Vagina (tissue), 2 donors: Measurements from ENCODE around the gene NCOA4. TPM values are rescaled to one million over a fixed set of nuclear protein-coding genes. Genes with fewer than 3 reads are reported as not detected.
"Not testable (repeated sequence)": the region's sequence is repeated elsewhere in the genome, so short reads cannot be mapped to it uniquely, and the experiment has no call there.

Source experiments
- DNase-seq, 2 donors: peaks; one replicate each; pipeline ENCODE4 v3.0.0-alpha.2; 2017; ENCODE audit errors: extremely low spot score in 2 of 2
- H3K27ac ChIP-seq: fragments of 200-600 bp; sonication (generic); one replicate; pipeline ENCODE4 v1.5.1; 2019
- H3K27me3 ChIP-seq: fragments of 200-600 bp; sonication (generic); one replicate; pipeline ENCODE4 v1.5.1; 2019
- H3K36me3 ChIP-seq, 2 donors: fragments of 200-600 bp; sonication (generic); one replicate each; pipeline ENCODE4 v1.5.1; 2017 to 2019
- H3K4me1 ChIP-seq: fragments of 200-600 bp; sonication (generic); one replicate; pipeline ENCODE4 v1.5.1; 2019
- H3K4me3 ChIP-seq, 2 donors: fragments of 200-600 bp; sonication (generic); 1 replicate in 1 of 2; 2 replicates in 1 of 2; pipeline ENCODE4 v1.5.1; 2016 to 2019
- H3K9me3 ChIP-seq: fragments of 200-600 bp; sonication (generic); one replicate; pipeline ENCODE4 v1.5.1; 2019
- CTCF ChIP-seq, 3 experiments: fragments of 450-650 bp in 2 of 3; fragments of 200-600 bp in 1 of 3; sonication (generic) in 1 of 3; IDR thresholded peaks; one replicate each; pipeline ENCODE4 v1.5.1; 2017 to 2019; ENCODE audit warnings: antibody characterized with exemption in 3 of 3, mild to moderate bottlenecking in 2 of 3, moderate library complexity in 2 of 3
- POLR2A ChIP-seq, 2 donors: fragments of 450-650 bp; IDR thresholded peaks; one replicate each; pipeline ENCODE4 v1.6.1; 2017; ENCODE audit warnings: antibody characterized with exemption in 2 of 2, mild to moderate bottlenecking in 2 of 2, moderate library complexity in 2 of 2
- POLR2AphosphoS5 ChIP-seq, 2 donors: sonication (generic); formaldehyde crosslinking; IDR thresholded peaks; one replicate each; pipeline ENCODE4 v1.9.0; 2017; ENCODE audit warnings: antibody characterized with exemption in 2 of 2, mild to moderate bottlenecking in 2 of 2, low read depth in 1 of 2; ENCODE audit not compliant: insufficient read depth in 1 of 2
- intact Hi-C: fragments of 100-400 bp; cut with DNase I; formaldehyde crosslinking; loops from one replicate; pipeline ENCODE4 v1.15.1; 2023
- total RNA-seq: library from RNA; depleted of rRNA; stranded (reverse); fragments of >200 nt; gene quantifications from one replicate; pipeline ENCODE4 v1.2.3, GENCODE V29; 2016

The NCOA4 gene
- total RNA-seq, 1 donor from 2014 or later, result 110 TPM

GRCh38 chr10:46068905-46069304, 38.5 kb upstream of the NCOA4 start:
- Histone ChIP-seq H3K27ac (no peak overlapping the region), H3K27me3 (no peaks in the 10 kb centered on the region), H3K4me1 (no peaks in the 10 kb centered on the region), H3K36me3 (no peaks in the 10 kb centered on the region), H3K9me3 (no peaks in the 10 kb centered on the region), H3K4me3 (no peak overlapping the region)
- TF ChIP-seq POLR2A (IDR thresholded peaks at IDR 0.05), result no peak
- intact Hi-C loops, result no loop called here
- no peak for DNase-seq

GRCh38 chr10:46068117-46068516, 37.7 kb upstream of the NCOA4 start:
- Histone ChIP-seq H3K4me3 (no peak overlapping the region), H3K27ac (no peak overlapping the region), H3K36me3 (no peaks in the 10 kb centered on the region), H3K4me1 (no peaks in the 10 kb centered on the region), H3K27me3 (no peaks in the 10 kb centered on the region), H3K9me3 (no peaks in the 10 kb centered on the region)
- peak in 1 of 2 donors; percentile 5 for DNase-seq
- intact Hi-C loops, result no loop called here
- no peak for TF ChIP-seq CTCF (IDR thresholded peaks at IDR 0.05)
- no peak for TF ChIP-seq POLR2AphosphoS5 (IDR thresholded peaks at IDR 0.05; ENCODE audit: insufficient read depth in 1 of 2, low read depth in 1 of 2)
- no peak for TF ChIP-seq POLR2A (IDR thresholded peaks at IDR 0.05)

GRCh38 chr10:46064269-46064817, 33.9 kb upstream of the NCOA4 start:
- Histone ChIP-seq H3K4me3 (no peak overlapping the region), H3K9me3 (no peaks in the 10 kb centered on the region), H3K4me1 (no peaks in the 10 kb centered on the region), H3K27ac (no peak overlapping the region), H3K27me3 (no peaks in the 10 kb centered on the region), H3K36me3 (no peaks in the 10 kb centered on the region)
- intact Hi-C loops, result no loop called here
- DNase-seq, result no peak
- no peak for TF ChIP-seq CTCF (IDR thresholded peaks at IDR 0.05)
- TF ChIP-seq POLR2AphosphoS5 (IDR thresholded peaks at IDR 0.05; ENCODE audit: insufficient read depth in 1 of 2, low read depth in 1 of 2), result no peak
- no peak for TF ChIP-seq POLR2A (IDR thresholded peaks at IDR 0.05)

GRCh38 chr10:46062723-46063428, 32.5 kb upstream of the NCOA4 start:
- no peak for TF ChIP-seq POLR2AphosphoS5 (IDR thresholded peaks at IDR 0.05; ENCODE audit: insufficient read depth in 1 of 2, low read depth in 1 of 2)
- TF ChIP-seq POLR2A (IDR thresholded peaks at IDR 0.05), result no peak
- TF ChIP-seq CTCF (IDR thresholded peaks at IDR 0.05), result no peak
- no peaks in the 10 kb centered on the region for H3K4me1 ChIP-seq
- no peaks in the 10 kb centered on the region for H3K27me3 ChIP-seq
- intact Hi-C loops, result no loop called here
- H3K27ac ChIP-seq, result no peak overlapping the region
- DNase-seq, result no peak
- H3K9me3 ChIP-seq, result no peaks in the 10 kb centered on the region
- no peaks in the 10 kb centered on the region for H3K36me3 ChIP-seq
- no peak overlapping the region for H3K4me3 ChIP-seq

- H3K27ac ChIP-seq, result no peak overlapping the region
- no peaks in the 10 kb centered on the region for H3K36me3 ChIP-seq
Measured at GRCh38 chr10:46060706-46061105, 30.3 kb upstream of the NCOA4 start.

GRCh38 chr10:46057927-46058326, 27.5 kb upstream of the NCOA4 start:
- H3K4me3 ChIP-seq, H3K27ac ChIP-seq, H3K36me3 ChIP-seq, H3K27me3 ChIP-seq, H3K4me1 ChIP-seq, H3K9me3 ChIP-seq, DNase-seq, intact Hi-C loops: not testable (repeated sequence)

More at GRCh38 chr10:46060706-46061105, 30.3 kb upstream of the NCOA4 start:
- Histone ChIP-seq H3K4me1 (no peaks in the 10 kb centered on the region), H3K4me3 (no peak overlapping the region), H3K9me3 (no peaks in the 10 kb centered on the region), H3K27me3 (no peaks in the 10 kb centered on the region)
- DNase-seq, result no peak
- intact Hi-C loops, result no loop called here
- TF ChIP-seq CTCF (IDR thresholded peaks at IDR 0.05) (no peak), POLR2AphosphoS5 (IDR thresholded peaks at IDR 0.05; ENCODE audit: insufficient read depth in 1 of 2, low read depth in 1 of 2) (no peak)
